Ovary (tissue), 9 donors: ENCODE results near the gene REEP3. TPM values are rescaled to one million over a fixed set of nuclear protein-coding genes. Genes with fewer than 3 reads are reported as not detected.

Experiments used
- DNase-seq, 5 donors: peaks; one replicate each; pipeline ENCODE4 v3.0.0-alpha.2; 2019 to 2020
- H3K27ac ChIP-seq, 2 donors: fragments of 200-600 bp; one replicate each; pipeline versions ENCODE4 v1.5.1 to v1.8.0; 2019 to 2022
- H3K27me3 ChIP-seq: fragments of 200-600 bp; one replicate; pipeline ENCODE4 v1.8.0; 2022
- H3K36me3 ChIP-seq: fragments of 200-600 bp; sonication (generic); one replicate; pipeline ENCODE4 v1.5.1; 2019
- H3K4me1 ChIP-seq: one replicate; pipeline ENCODE4 v1.8.1; 2013; ENCODE audit warnings: mild to moderate bottlenecking, moderate library complexity; ENCODE audit not compliant: insufficient read depth
- H3K4me3 ChIP-seq: fragments of 200-600 bp; sonication (generic); one replicate; pipeline ENCODE4 v1.5.1; 2017
- H3K9me3 ChIP-seq, 2 donors: fragments of 200-600 bp in 1 of 2; sonication (generic) in 1 of 2; one replicate each; pipeline versions ENCODE4 v1.5.1 to v1.8.1; 2013 to 2019; ENCODE audit warnings: mild to moderate bottlenecking in 1 of 2, moderate library complexity in 1 of 2
- EP300 ChIP-seq: sonication (generic); formaldehyde crosslinking; IDR thresholded peaks from one replicate; pipeline ENCODE4 v1.6.1; 2017; ENCODE audit warnings: antibody characterized with exemption
- POLR2A ChIP-seq: fragments of 450-650 bp; IDR thresholded peaks from one replicate; pipeline ENCODE4 v1.6.1; 2017; ENCODE audit warnings: antibody characterized with exemption, mild to moderate bottlenecking, moderate library complexity
- WGBS, 3 donors: extraction: QIAGEN DNeasy Blood & Tissue Kit in 1 of 3; methylation state at CpG; one replicate each; pipeline versions ENCODE4 v1.1.5 to v1.1.7; 2013 to 2017; 5-methylcytosine and 5-hydroxymethylcytosine counted together
- intact Hi-C, 4 donors: fragments of 100-400 bp; cut with DNase I; formaldehyde crosslinking; loops; one replicate each; pipeline versions ENCODE4 v1.11.0 to v1.15.1; 2022 to 2023
- polyA plus RNA-seq, 2 donors: library from polyadenylated mRNA; stranded (reverse); fragments of 200-250 nt in 1 of 2; fragments of 350-450 nt in 1 of 2; fragmentation: Illumina TruSeq in 1 of 2; extraction: RNeasy Lipid Tissue Mini Kit (QIAGEN cat#74804) in 1 of 2; gene quantifications; one replicate each; pipeline ENCODE4 v1.2.3, GENCODE V29; 2013 to 2014
- total RNA-seq, 7 donors: library from RNA; depleted of rRNA in 2 of 7; stranded (reverse); fragments of >200 nt in 2 of 7; fragmentation: NEBNext Ultra II Directional in 3 of 7; extraction: Animal tissue kit (Norgen Biotek cat#: 25700) in 3 of 7; gene quantifications; one replicate each; pipeline versions ENCODE4 v1.1.0 to v1.2.4, GENCODE V29; 2016 to 2023
- TF ChIP-seq, protein P1 (sequence below), 3 donors: fragments of 450-650 bp in 2 of 3; fragments of 200-600 bp in 1 of 3; IDR thresholded peaks; one replicate each; pipeline versions ENCODE4 v1.5.1 to v1.8.0; 2016 to 2022; ENCODE audit warnings: antibody characterized with exemption in 3 of 3, mild to moderate bottlenecking in 1 of 3
- donor health status: DM: no; HTN: no; CAD: no; lungs with moderate emphysema.
- donor health status: DM: no; HTN: no; CAD: no.
- donor health status: Bipolar disorder and iron deficiency.
- donor health status: DM: yes; HTN: yes; CAD: no.
- donor health status: DM: no; HTN: no; CAD: no.
- donor health status: DM: yes; HTN: yes; CAD: no.

The REEP3 gene
- total and polyA plus RNA-seq, 9 donors = 9.3 to 30.5 (median 23.1) TPM

DNA sequence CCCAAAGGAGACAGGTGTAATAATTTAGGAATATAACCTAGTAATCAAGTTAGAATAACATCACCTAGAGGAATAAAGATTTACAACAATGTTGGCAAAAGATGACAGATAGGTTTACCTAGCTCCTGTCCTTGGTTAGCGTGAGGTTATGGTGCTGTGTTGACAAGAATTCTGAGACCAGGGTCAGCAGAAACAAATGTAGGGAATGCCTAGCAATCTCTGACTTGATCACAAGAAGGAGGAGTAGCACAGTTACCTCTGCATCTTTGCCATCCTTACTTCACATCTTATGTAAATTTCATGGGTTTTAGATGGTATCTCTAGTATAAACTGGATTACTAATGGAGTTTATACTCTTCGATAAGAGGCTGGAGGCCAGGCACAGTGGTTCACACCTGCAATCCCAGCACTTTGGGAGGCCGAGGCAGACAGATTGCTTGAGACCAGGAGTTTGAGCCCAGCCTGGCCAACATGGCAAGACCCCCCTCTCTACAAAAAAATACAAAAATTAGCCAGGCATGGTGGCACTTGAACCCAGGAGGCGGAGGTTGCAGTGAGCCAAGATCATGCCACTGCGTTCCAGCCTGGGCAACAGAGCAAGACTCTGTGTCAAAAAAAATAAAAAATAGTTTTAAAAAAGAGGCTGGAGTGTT is 37.1 kb downstream of the REEP3 start:
- TF ChIP-seq, protein P1, sequence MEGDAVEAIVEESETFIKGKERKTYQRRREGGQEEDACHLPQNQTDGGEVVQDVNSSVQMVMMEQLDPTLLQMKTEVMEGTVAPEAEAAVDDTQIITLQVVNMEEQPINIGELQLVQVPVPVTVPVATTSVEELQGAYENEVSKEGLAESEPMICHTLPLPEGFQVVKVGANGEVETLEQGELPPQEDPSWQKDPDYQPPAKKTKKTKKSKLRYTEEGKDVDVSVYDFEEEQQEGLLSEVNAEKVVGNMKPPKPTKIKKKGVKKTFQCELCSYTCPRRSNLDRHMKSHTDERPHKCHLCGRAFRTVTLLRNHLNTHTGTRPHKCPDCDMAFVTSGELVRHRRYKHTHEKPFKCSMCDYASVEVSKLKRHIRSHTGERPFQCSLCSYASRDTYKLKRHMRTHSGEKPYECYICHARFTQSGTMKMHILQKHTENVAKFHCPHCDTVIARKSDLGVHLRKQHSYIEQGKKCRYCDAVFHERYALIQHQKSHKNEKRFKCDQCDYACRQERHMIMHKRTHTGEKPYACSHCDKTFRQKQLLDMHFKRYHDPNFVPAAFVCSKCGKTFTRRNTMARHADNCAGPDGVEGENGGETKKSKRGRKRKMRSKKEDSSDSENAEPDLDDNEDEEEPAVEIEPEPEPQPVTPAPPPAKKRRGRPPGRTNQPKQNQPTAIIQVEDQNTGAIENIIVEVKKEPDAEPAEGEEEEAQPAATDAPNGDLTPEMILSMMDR (IDR thresholded peaks at IDR 0.05) = no peak
- TF ChIP-seq EP300 (no peak), POLR2A (no peak)
- Histone ChIP-seq H3K4me3 (no peak overlapping the region), H3K36me3 (no peaks in the 10 kb centered on the region), H3K9me3 (no peaks in the 10 kb centered on the region), H3K4me1 (peaks cover 4% of the 10 kb centered on the region), H3K27me3 (no peaks in the 10 kb centered on the region), H3K27ac (no peak overlapping the region)
- no peak for DNase-seq
- intact Hi-C loops = no loop called here
- 95 to 98% (median 98%) methylated on average over 5 of the region's 5 CpGs for WGBS, 3 donors

DNA sequence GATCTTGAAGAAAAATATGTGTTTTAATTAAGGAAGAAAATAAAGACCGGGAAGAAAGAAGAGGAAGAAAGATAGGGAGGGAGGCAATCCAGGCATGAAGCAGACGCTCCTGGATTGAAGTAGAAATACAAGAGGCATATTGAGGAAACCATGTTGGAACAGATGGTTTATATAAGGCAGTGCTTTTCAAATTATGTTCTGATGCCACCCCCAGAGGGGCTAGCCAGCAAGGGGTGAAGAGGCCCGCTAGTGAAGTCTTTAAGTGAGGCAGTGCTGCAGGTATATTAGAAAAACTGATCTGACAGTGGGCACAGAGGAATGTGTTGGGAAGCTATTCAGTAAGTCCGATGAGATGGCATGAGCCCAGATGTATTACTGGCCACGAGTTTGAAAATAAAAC is 40.1 kb downstream of the REEP3 start:
- H3K27me3 ChIP-seq = no peaks in the 10 kb centered on the region
- H3K9me3 ChIP-seq = no peaks in the 10 kb centered on the region
- DNase-seq = no peak
- TF ChIP-seq EP300 (no peak), POLR2A (no peak)
- TF ChIP-seq, protein P1 (IDR thresholded peaks at IDR 0.05) = no peak
- H3K4me3 ChIP-seq = no peak overlapping the region
- H3K27ac ChIP-seq = no peak overlapping the region
- H3K4me1 ChIP-seq = peaks cover 4% of the 10 kb centered on the region
- intact Hi-C loops = no loop called here
- WGBS, 3 donors = 81 to 88% (median 86%) methylated on average over 5 of the region's 5 CpGs
- no peaks in the 10 kb centered on the region for H3K36me3 ChIP-seq

DNA sequence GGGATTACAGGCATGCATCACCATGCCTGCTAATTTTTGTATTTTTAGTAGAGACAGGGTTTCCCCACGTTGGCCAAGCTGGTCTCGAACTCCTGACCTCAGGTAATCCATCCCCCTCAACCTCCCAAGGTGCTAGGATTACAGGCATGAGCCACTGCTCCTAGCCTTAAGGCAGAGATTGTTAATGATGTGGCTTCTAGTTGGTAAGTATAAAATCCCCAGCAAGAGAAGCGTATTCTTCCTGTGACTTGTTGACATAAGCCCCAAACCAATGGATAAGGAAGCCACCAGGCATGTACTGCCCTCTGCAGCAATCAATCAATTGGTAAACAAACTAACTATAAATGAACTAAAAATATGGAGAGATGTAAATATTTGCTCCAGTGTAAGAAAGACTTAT is 41.2 kb downstream of the REEP3 start:
- no peak for DNase-seq
- Histone ChIP-seq H3K4me3 (no peak overlapping the region), H3K27ac (no peak overlapping the region), H3K36me3 (no peaks in the 10 kb centered on the region), H3K27me3 (no peaks in the 10 kb centered on the region), H3K9me3 (no peaks in the 10 kb centered on the region), H3K4me1 (peaks cover 2% of the 10 kb centered on the region)
- 94 to 96% (median 96%) methylated on average over 3 of the region's 3 CpGs for WGBS, 3 donors
- TF ChIP-seq, protein P1 (IDR thresholded peaks at IDR 0.05) = no peak
- TF ChIP-seq POLR2A = no peak
- intact Hi-C loops = no loop called here

DNA sequence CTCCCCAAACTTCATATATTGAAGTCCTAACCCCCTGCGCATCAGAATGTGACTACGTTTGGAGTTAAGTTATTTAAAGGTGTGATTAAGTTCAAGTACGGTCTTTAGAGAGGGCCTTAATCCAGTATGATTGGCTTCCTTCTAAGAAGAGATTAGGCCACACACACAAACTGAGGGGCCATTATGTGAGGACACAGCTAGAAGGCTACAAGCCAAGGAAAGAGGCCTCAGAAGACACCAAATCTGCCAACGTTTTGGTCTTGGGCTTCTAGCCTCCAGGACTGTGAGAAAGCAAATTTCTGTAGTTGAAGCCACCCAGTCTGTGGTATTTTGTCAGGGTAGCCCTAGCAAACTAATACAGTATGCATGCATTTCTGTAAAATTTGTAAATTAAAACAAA is 41.7 kb downstream of the REEP3 start:
- Histone ChIP-seq H3K27ac (no peak overlapping the region), H3K4me1 (peaks cover 2% of the 10 kb centered on the region), H3K27me3 (no peaks in the 10 kb centered on the region), H3K36me3 (no peaks in the 10 kb centered on the region), H3K9me3 (no peaks in the 10 kb centered on the region), H3K4me3 (no peak overlapping the region)
- no peak for DNase-seq
- TF ChIP-seq, protein P1 (IDR thresholded peaks at IDR 0.05) = no peak
- TF ChIP-seq EP300 (no peak), POLR2A (no peak)
- intact Hi-C loops = no loop called here
- 83 to 91% (median 88%) methylated on average over 4 of the region's 4 CpGs for WGBS, 3 donors
